ENCODE results near the gene ALG1.
"Not testable (repeated sequence)": the region's sequence is repeated elsewhere in the genome, so short reads cannot be mapped to it uniquely, and the experiment has no call there.

DNA sequence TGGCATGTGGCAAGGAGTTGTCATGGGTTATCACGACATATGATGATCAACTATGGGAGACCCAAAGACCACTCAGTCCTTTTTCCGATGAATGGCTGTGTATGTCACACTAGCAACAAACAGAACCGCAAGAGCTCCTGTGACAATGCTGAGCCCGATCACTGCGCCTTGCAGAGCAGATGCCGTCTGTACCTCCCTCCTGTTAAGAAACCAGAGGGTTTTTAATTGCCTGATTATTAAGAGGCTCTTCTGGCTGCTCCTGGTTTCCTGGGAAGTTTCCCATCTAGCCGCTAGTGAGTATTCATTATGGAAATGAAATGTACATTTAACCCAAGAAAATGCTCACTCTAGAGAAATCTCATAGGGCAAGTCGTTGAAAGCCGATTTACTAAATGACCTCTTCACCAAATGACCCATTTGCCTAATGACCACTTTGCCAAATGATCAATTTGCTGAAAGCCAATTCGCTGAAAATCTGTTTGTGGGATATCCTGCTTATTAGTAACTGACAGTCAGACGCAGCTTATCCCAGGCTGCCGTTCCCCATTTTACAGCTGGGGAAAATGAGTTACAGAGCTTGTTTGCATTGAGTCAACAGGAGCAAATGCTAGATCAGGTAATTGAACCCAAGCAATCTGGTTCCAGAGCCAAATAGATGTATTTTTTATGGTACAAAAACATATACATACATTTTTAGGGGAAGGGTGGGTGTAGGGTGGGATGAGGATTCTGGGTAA, 31.8 kb downstream of the ALG1 start:
- not testable (repeated sequence) for TF ChIP-seq CTCF (IDR thresholded peaks at IDR 0.05; ENCODE audit: insufficient read depth, low read depth, low read length); EZH2 (IDR thresholded peaks at IDR 0.05; ENCODE audit: insufficient read depth, low read length)

Measured in astrocyte (in vitro differentiated cells and primary cell).